ENCODE data around the gene HK2.
"Not testable (repeated sequence)": the region's sequence is repeated elsewhere in the genome, so short reads cannot be mapped to it uniquely, and the experiment has no call there.

The HK2 gene

DNA sequence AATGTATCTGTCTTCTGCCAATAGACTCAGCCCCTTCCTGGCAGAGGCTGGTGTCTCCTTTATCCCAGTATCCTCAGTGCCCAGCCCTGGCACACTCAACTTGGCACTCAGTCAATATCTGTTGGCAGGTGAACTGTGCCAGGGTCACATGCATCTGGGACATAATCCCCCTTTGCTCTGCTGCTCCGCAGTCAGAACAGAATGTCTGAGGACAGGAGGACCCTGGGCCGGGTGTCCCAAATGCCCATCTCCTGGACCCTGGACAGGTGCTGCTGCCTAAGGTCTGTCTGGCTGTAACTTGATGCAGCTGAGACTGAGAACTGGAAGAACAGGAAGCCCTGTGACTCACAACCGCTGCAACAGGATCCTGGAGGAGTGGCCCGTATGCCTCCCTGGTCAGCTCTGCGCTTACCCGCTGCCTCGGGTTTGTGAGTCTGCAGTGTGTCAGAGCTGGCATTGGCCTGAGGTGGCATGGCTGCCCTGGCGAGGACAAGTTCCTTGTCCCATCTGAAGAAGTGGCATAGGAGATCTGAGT is 11.4 kb downstream of the HK2 start:
- peaks cover 45% of the 10 kb centered on the region for H3K4me1 ChIP-seq (ENCODE audit: insufficient read depth, low read length)
- no peak overlapping the region for H3K9ac ChIP-seq (ENCODE audit: low read depth, low read length)
- no peaks in the 10 kb centered on the region for H3K36me3 ChIP-seq (ENCODE audit: insufficient read depth, low read length)
- H3K9me3 ChIP-seq (ENCODE audit: control insufficient read depth, insufficient read depth, low read length), result no peaks in the 10 kb centered on the region

DNA sequence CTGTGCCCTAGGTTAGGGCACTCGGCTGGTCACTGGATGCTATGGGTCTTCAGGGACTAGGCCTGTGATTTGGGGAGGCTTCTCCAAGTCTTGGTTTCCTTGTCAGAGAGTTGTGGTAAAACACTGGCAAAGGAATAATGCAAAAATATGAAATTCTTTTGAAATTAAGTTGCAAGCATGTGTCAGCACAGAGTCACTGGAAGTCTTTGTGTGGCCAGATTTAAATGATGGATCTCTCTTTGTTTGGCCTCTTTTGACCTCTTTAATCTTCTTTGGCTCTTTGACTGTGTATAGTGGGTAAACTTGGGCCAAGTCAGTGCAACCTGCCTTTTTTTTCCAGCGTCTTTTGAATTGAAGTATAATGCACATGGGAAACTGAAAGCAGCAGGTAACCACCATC is 12.1 kb downstream of the HK2 start:
- Histone ChIP-seq H3K9ac (ENCODE audit: low read depth, low read length) (no peak overlapping the region), H3K9me3 (ENCODE audit: control insufficient read depth, insufficient read depth, low read length) (no peaks in the 10 kb centered on the region), H3K36me3 (ENCODE audit: insufficient read depth, low read length) (no peaks in the 10 kb centered on the region), H3K4me1 (ENCODE audit: insufficient read depth, low read length) (peaks cover 51% of the 10 kb centered on the region)

DNA sequence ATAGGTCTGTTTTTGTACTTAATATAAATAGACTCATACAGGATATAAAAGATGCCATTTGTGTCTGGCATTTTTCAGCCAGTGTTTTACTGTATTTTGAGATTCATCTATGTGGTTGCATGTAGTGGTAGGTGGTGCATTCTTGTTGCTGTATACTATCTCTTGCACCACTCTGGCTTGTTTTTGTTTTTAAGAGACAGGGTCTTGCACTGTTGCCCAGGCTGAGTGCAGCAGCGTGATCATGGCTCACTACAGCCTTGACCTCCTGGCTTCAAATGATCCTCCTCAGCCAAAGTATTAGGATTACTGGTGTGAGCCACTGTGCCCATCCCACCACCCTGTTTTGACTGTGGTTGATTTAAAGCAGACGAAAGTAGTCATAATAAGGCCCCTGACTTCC is 12.6 kb downstream of the HK2 start:
- Histone ChIP-seq H3K9ac (ENCODE audit: low read depth, low read length) (no peak overlapping the region), H3K36me3 (ENCODE audit: insufficient read depth, low read length) (no peaks in the 10 kb centered on the region), H3K9me3 (ENCODE audit: control insufficient read depth, insufficient read depth, low read length) (no peaks in the 10 kb centered on the region), H3K4me1 (ENCODE audit: insufficient read depth, low read length) (peaks cover 51% of the 10 kb centered on the region)

DNA sequence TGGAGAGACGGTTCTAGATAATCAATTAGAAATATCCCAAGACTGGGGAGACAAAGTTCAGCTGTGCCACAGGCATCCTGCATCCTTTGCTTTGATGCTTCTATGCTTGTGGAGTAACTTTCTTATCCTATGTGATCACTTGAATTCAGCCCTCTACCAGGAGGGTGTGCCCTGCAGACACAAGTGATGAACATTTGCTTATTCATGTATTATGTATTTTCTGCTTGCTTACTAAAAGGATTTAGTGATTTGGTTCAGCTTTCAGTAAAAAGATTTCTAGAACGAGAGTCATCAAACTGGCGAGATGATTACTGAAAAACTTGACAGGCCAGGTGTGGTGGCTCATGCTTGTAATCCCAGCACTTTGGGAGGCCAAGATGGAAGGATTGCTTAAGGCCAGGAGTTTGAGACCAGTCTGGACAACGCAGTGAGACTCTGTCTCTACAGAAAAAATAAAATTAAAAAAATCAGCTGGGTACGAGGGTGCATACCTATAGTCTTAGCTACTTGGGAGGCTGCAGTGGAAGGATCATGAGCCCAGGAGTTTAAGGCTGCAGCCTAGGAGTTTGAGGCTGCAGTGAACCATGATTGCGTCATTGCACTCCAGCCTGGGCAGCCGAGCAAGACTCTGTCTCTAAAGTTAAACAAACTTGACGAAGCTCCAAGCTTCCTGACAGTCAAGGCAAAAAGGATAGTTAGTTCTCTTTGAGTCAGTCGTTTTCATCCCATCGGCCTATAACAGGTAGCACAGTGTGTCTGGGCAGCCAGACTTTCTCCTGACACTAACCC is 13.3 kb downstream of the HK2 start:
- Histone ChIP-seq H3K4me1 (ENCODE audit: insufficient read depth, low read length) (peaks cover 51% of the 10 kb centered on the region), H3K36me3 (ENCODE audit: insufficient read depth, low read length) (no peaks in the 10 kb centered on the region), H3K9me3 (ENCODE audit: control insufficient read depth, insufficient read depth, low read length) (no peaks in the 10 kb centered on the region), H3K9ac (ENCODE audit: low read depth, low read length) (no peak overlapping the region)

DNA sequence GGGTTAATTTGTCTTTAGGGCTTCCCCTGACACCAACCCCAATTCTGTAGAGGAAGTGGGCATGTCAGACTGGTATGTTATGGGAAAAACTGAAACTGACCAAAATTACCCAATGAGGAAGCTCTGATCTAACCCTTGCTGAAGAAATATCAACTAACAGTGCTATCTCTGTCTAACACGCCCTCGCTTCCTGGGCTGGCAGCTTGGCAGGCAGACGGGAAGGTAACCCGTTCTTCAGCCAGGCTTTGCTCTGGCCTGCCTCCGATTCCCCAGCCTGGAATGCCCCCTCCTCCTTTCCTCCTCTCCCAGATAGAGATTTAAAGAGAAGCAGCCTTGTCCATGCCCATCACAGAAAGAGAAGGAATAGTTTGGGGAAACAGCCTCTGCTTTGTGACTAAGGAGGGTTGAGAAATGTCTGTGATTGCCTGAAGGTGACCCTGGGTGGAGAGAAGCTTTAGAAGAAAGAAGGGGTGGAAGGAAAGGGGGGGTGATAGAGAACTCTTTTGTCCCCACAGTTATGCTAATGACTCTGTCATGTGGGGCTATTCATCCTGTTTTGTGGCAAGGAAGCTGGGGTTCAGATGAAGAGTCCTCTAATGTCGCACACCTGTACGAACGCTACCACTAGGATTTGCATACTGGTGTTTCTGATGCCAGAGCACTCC is 15.4 kb downstream of the HK2 start:
- Histone ChIP-seq H3K9me3 (ENCODE audit: control insufficient read depth, insufficient read depth, low read length) (no peaks in the 10 kb centered on the region), H3K4me1 (ENCODE audit: insufficient read depth, low read length) (peaks cover 37% of the 10 kb centered on the region), H3K36me3 (ENCODE audit: insufficient read depth, low read length) (no peaks in the 10 kb centered on the region), H3K9ac (ENCODE audit: low read depth, low read length) (no peak overlapping the region)

- Histone ChIP-seq H3K9ac (ENCODE audit: low read depth, low read length) (no peak overlapping the region), H3K36me3 (ENCODE audit: insufficient read depth, low read length) (no peaks in the 10 kb centered on the region), H3K4me1 (ENCODE audit: insufficient read depth, low read length) (peaks cover 34% of the 10 kb centered on the region), H3K9me3 (ENCODE audit: control insufficient read depth, insufficient read depth, low read length) (no peaks in the 10 kb centered on the region)
These were observed 16.7 kb downstream of the HK2 start for GRCh38 chr2:74850496-74851190.

DNA sequence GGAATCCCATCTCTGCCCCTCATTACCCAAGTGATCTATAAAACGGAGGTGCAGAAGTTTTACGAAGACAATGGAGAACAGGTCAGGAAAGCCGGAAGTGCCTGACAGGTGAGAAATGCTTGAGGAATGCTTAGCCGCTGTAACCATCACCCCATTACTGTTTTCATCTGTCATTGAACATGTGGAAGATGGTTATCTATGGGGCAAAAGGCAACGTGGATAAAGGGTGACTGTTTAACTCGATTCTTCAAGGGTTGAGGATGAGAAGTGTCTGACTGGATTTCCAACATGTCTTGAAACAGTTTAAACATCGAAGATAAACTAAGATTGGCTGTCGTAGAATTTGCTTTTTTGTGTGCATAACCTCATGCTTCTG is 17.3 kb downstream of the HK2 start:
- no peak overlapping the region for H3K9ac ChIP-seq (ENCODE audit: low read depth, low read length)
- H3K36me3 ChIP-seq (ENCODE audit: insufficient read depth, low read length), result no peaks in the 10 kb centered on the region
- peaks cover 34% of the 10 kb centered on the region for H3K4me1 ChIP-seq (ENCODE audit: insufficient read depth, low read length)
- no peaks in the 10 kb centered on the region for H3K9me3 ChIP-seq (ENCODE audit: control insufficient read depth, insufficient read depth, low read length)

DNA sequence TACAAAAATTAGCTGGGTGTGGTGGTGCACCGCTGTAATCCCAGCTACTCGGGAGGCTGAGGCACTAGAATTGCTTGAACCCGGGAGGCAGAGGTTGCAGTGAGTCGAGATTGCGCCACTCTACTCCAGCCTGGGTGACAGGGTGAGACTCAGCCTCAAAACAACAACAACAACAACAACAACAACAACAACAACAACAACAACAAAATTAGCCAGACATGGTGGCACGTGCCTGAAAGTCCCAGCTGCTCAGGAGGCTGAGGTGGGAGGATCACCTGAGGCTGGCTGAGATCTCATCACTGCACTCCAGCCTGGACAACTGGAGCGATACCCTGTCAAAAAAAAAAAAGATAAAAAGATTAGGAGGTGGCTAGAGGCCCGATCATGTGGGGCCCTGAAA is 19.4 kb downstream of the HK2 start:
- peaks cover 25% of the 10 kb centered on the region for H3K4me1 ChIP-seq (ENCODE audit: insufficient read depth, low read length)
- H3K9me3 ChIP-seq (ENCODE audit: control insufficient read depth, insufficient read depth, low read length); H3K36me3 ChIP-seq (ENCODE audit: insufficient read depth, low read length); H3K9ac ChIP-seq (ENCODE audit: low read depth, low read length): not testable (repeated sequence)

DNA sequence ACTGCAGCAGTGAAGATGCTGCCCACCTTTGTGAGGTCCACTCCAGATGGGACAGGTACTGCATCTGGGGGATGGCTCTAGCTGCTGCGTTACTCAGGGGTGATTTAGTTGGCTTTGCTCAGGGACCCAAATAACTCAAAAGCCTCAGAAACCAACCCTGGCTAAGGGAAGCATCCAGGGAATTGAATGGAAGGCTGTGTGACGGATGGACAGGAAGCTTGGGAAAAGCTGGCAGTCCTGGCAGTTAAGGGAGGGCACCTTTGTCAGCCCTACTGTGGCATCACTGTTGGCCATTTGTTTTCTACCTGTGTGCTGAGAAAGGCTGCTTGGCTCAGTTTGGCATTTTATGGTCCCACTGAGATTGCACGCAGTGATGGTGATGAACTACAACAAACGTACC is 20.5 kb downstream of the HK2 start:
- Histone ChIP-seq H3K9ac (ENCODE audit: low read depth, low read length) (no peak overlapping the region), H3K4me1 (ENCODE audit: insufficient read depth, low read length) (peaks cover 15% of the 10 kb centered on the region), H3K36me3 (ENCODE audit: insufficient read depth, low read length) (no peaks in the 10 kb centered on the region), H3K9me3 (ENCODE audit: control insufficient read depth, insufficient read depth, low read length) (no peaks in the 10 kb centered on the region)

DNA sequence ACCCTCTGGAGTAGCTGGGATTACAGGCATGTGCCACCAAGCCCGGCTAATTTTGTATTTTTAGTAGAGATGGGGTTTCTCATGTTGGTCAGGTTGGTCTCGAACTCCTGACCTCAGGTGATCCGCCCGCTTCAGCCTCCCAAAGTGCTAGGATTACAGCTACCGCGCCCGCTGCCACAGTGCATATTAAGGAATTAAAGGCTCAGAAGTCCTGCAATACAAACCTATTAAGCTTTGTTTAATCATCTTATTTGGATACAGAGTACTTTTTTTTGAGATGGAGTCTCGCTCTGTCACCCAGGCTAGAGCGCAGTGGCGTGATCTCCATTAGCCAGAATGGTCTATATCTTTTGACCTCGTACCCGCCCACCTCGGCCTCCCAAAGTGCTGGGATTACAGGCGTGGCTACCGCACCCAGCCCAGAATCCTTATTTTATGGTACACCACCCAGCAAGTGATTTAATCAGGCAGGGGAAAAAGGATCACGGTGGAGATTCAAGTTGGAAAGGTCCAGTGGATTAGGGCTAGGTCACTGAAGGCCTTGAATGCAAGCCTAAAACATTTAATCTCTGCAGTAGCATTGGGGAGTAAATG is 21.3 kb downstream of the HK2 start:
- H3K4me1 ChIP-seq (ENCODE audit: insufficient read depth, low read length); H3K9me3 ChIP-seq (ENCODE audit: control insufficient read depth, insufficient read depth, low read length); H3K36me3 ChIP-seq (ENCODE audit: insufficient read depth, low read length); H3K9ac ChIP-seq (ENCODE audit: low read depth, low read length): not testable (repeated sequence)

DNA sequence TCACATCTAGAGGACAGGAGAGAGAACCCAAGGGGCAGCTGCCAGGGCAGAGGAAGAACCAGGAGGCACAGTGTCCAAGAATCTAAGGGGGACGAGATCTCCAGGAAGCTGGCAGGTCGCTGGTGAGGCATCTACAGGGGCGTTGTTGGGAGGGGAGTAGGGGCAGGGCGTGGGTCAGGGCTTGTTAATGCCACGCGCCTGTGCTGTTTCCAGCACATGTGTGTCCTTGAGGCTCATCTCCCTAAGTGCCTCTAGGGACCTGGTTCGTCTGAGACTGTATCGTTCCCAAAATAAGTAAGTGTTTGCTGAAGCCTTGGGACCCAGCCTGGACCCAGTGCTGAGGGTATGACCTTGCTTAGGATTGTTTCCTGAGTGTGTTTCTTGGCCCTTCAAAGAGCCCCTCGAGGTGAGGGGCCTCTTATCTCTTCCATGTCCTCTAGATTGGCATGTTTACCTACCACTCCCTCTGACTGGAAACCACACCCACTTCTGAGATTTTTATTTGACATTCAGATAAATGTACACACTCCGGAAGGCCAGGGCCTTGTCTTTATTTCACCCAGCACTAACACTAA is 22.2 kb downstream of the HK2 start:
- Histone ChIP-seq H3K9me3 (ENCODE audit: control insufficient read depth, insufficient read depth, low read length) (no peaks in the 10 kb centered on the region), H3K9ac (ENCODE audit: low read depth, low read length) (no peak overlapping the region), H3K4me1 (ENCODE audit: insufficient read depth, low read length) (no peaks in the 10 kb centered on the region; the same call in 1 of the 2 replicates), H3K36me3 (ENCODE audit: insufficient read depth, low read length) (no peaks in the 10 kb centered on the region)

DNA sequence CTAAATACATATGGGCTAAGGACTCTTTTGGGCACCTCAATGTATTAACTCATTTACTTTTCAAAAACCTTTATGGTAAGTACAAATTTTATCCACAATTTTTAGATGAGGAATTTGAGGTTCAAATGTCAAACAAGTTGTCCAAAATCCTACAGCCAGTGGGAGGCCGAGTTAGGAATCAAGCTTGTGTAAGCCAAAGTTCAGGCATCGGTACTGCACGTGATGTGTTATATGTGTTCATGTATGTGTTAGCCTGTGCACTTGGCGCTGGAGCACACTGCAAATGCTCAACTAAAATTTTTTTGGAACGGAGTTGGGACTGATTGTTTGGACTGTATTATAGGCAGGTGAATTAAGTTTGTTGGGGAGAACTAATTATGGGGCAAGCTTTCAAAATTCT is 22.7 kb downstream of the HK2 start:
- H3K9ac ChIP-seq (ENCODE audit: low read depth, low read length), result no peak overlapping the region
- no peaks in the 10 kb centered on the region; the same call in 1 of the 2 replicates for H3K4me1 ChIP-seq (ENCODE audit: insufficient read depth, low read length)
- no peaks in the 10 kb centered on the region for H3K9me3 ChIP-seq (ENCODE audit: control insufficient read depth, insufficient read depth, low read length)
- no peaks in the 10 kb centered on the region for H3K36me3 ChIP-seq (ENCODE audit: insufficient read depth, low read length)

- no peaks in the 10 kb centered on the region; the same call in 1 of the 2 replicates for H3K4me1 ChIP-seq (ENCODE audit: insufficient read depth, low read length)
- H3K36me3 ChIP-seq (ENCODE audit: insufficient read depth, low read length), result no peaks in the 10 kb centered on the region
- H3K9ac ChIP-seq (ENCODE audit: low read depth, low read length), result no peak overlapping the region
- H3K9me3 ChIP-seq (ENCODE audit: control insufficient read depth, insufficient read depth, low read length), result no peaks in the 10 kb centered on the region
These were observed 23.3 kb downstream of the HK2 start for GRCh38 chr2:74857215-74857614.

- Histone ChIP-seq H3K9ac (ENCODE audit: low read depth, low read length) (no peak overlapping the region), H3K36me3 (ENCODE audit: insufficient read depth, low read length) (no peaks in the 10 kb centered on the region), H3K9me3 (ENCODE audit: control insufficient read depth, insufficient read depth, low read length) (no peaks in the 10 kb centered on the region), H3K4me1 (ENCODE audit: insufficient read depth, low read length) (no peaks in the 10 kb centered on the region; the same call in 1 of the 2 replicates)
These were observed 23.8 kb downstream of the HK2 start for GRCh38 chr2:74857725-74858124.

All from ES-I3 (cell line).